HCT116 (cell line): Measurements from ENCODE around the gene SLBP.

Experiments used
- CBX3 ChIP-seq: IDR thresholded peaks from 2 replicates; pipeline ENCODE4 v1.6.1; 2012; ENCODE audit warnings: low read depth
- CEBPB ChIP-seq: IDR thresholded peaks from 2 replicates; pipeline ENCODE4 v1.6.1; 2012; ENCODE audit warnings: low read depth
- EZH2phosphoT487 ChIP-seq: fragments of 200-600 bp; IDR thresholded peaks from 2 replicates; pipeline ENCODE4 v1.6.1; 2018; ENCODE audit warnings: antibody characterized with exemption, borderline replicate concordance
- POLR2A ChIP-seq: IDR thresholded peaks from 2 replicates; pipeline ENCODE4 v1.7.0; 2011; ENCODE audit warnings: borderline replicate concordance; ENCODE audit not compliant: insufficient read depth, insufficient read length; ENCODE audit errors: extremely low read depth
- SP1 ChIP-seq: IDR thresholded peaks from 2 replicates; pipeline ENCODE4 v1.6.1; 2012; ENCODE audit warnings: low read depth
- SRF ChIP-seq: IDR thresholded peaks from 2 replicates; pipeline ENCODE4 v1.6.1; 2012; ENCODE audit warnings: low read depth
- YY1 ChIP-seq: IDR thresholded peaks from 2 replicates; pipeline ENCODE4 v1.6.1; 2011; ENCODE audit warnings: low read length, low read depth, moderate library complexity, mild to moderate bottlenecking; ENCODE audit not compliant: insufficient replicate concordance; ENCODE audit errors: extremely low read depth
- TF ChIP-seq, protein P1 (sequence below), 3 experiments: fragments of 200-600 bp in 1 of 3; sonication (generic) in 1 of 3; IDR thresholded peaks in 2 of 3; conservative IDR thresholded peaks in 1 of 3; 2 replicates each; pipeline ENCODE4 v1.5.1; 2012 to 2017; ENCODE audit warnings: low read depth in 2 of 3, low read length in 2 of 3, antibody characterized with exemption in 1 of 3, borderline replicate concordance in 1 of 3, control low read depth in 1 of 3, mild to moderate bottlenecking in 1 of 3, mixed read lengths in 1 of 3, mixed run types in 1 of 3, moderate library complexity in 1 of 3; ENCODE audit not compliant: insufficient read depth in 1 of 3
- TF ChIP-seq, protein P2 (sequence below): IDR thresholded peaks from 2 replicates; pipeline ENCODE4 v1.6.1; 2012
- TF ChIP-seq, protein P3 (sequence below): IDR thresholded peaks from 2 replicates; pipeline ENCODE4 v1.6.1; 2012

DNA sequence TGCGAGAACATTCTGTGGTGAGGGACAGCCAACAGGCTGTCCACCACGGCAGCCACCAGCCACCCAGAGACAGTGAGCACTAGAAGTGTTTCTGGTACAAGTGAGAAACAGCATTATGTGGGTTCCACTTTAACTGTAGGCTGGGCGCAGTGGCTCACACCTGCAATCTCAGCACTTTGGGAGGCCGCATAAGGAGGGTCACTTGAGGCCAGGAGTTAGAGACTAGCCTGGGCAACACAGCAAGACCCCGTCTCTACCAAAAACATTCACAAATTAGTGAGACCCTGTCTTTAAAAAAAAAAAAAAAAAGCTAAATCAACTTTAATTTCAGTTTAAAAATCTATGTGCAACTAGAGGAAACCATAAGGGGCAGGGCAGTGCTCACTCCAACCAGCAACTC is 48.6 kb downstream of the SLBP start:
- TF ChIP-seq, protein P1, sequence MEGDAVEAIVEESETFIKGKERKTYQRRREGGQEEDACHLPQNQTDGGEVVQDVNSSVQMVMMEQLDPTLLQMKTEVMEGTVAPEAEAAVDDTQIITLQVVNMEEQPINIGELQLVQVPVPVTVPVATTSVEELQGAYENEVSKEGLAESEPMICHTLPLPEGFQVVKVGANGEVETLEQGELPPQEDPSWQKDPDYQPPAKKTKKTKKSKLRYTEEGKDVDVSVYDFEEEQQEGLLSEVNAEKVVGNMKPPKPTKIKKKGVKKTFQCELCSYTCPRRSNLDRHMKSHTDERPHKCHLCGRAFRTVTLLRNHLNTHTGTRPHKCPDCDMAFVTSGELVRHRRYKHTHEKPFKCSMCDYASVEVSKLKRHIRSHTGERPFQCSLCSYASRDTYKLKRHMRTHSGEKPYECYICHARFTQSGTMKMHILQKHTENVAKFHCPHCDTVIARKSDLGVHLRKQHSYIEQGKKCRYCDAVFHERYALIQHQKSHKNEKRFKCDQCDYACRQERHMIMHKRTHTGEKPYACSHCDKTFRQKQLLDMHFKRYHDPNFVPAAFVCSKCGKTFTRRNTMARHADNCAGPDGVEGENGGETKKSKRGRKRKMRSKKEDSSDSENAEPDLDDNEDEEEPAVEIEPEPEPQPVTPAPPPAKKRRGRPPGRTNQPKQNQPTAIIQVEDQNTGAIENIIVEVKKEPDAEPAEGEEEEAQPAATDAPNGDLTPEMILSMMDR (IDR thresholded peaks at IDR 0.05 in 2 of 3, conservative IDR thresholded peaks at IDR 0.05 in 1 of 3; ENCODE audit: borderline replicate concordance in 1 of 3, insufficient read depth in 1 of 3, low read depth in 2 of 3, low read length in 2 of 3): no peak
- TF ChIP-seq CBX3 (no peak), EZH2phosphoT487 (no peak), YY1 (no peak), SP1 (no peak), SRF (no peak), POLR2A (no peak), CEBPB (no peak)
- TF ChIP-seq, protein P2, sequence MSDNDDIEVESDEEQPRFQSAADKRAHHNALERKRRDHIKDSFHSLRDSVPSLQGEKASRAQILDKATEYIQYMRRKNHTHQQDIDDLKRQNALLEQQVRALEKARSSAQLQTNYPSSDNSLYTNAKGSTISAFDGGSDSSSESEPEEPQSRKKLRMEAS: no peak
- TF ChIP-seq, protein P3, sequence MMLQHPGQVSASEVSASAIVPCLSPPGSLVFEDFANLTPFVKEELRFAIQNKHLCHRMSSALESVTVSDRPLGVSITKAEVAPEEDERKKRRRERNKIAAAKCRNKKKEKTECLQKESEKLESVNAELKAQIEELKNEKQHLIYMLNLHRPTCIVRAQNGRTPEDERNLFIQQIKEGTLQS: no peak
